HG03097 (cell line): Measurements from ENCODE around the gene PNCK.
"Not testable (repeated sequence)": the region's sequence is repeated elsewhere in the genome, so short reads cannot be mapped to it uniquely, and the experiment has no call there.

ENCODE experiments used
- ATAC-seq: cut with Tn5 transposase; IDR thresholded peaks from one replicate; pipeline ENCODE4 v1.9.1; 2021; ENCODE audit not compliant: unreplicated experiment, low FRiP score

PNCK gene

DNA sequence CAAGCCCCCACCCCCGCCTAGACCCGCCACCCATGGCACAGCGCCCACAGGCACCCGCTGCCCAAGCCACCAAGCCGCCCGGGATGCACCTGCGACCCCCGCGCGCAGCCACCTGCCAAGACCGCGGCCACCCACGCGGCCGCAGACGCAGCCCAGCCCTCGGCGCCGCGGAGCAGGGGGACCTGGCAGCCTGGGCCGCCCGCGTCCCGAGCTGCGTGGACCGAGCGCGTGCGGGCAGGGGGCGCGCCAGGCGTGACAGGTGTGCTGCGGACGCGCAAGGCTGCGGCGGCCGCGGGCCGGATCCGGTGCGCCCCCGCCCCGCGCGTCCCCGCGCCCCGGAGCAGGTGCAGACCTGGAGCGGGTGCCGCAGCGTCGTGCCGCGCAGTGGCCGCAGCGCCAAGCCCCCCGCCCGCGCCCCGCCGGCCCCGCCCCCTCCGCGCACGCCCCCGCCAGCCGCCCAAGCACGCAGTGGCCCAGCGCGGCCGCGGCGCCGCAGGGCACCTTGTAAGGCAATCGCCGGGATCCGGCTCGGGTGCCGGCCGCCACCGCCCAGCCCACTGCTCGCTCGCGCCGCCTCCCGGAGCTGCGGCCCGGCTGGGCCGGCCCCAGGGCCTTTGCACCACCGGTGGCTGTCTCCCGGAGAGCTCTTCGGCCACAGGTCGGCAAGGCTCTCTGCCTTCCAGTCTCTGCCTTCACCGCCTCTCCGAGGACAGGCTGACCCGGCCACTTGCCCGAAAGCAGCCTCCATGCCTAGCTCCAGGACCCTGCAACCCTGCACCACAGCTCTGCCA lies at the start of gene PNCK:
Gene PNCK (minus strand): TSS at position 386 of the 791 bp plus-strand sequence. CDS start 737 bp downstream, outside the sequence.
- no peak for ATAC-seq

DNA sequence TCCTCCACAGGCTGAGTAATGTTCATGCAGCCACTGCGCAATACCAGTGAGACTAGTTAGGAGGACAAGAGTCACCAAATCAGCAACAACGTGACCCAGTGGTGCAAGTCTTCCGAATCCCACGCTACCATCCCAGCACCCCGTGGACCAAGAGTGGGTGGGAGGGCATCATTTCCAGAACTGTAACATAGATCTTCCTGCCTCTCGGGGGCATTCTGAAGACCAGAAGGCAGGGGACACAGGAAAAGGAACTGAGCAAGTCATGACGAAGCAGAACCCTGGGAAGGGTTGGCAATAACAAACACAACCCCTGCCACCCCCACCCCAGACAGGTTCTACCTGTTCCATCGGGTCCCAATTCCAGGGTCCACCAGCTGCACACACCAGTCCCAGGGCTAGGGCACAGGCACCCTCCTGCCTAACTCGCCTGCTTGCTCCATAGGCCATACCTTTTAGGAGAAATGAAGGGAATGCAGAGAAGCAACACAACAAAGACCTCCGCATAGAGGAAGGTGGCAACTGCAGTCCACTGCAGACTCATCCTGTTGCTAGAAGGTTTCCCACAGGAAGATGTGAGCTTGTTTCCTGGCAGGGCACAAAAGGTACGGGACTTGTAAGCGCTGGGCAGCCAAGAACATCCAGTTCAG lies 49.2 kb upstream of the PNCK start:
- ATAC-seq, result no peak

DNA sequence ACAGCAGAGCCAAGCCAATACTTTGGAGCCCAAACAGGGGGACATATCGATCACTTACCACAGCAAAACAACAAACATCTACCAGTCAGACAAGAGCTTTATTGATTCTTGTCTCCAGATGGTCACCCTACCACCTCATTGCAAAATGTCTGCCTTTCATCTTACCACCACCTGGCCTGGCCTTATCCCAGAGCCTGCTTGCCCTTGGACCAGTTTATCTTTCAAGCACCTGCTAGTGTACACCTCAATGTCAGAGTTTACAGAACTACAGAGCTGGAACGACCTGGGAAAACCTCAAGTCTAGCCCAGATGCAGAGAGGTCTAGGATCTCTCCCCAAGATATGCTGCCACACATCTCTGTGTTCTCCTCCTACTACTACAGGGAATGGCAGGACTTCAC lies 46.1 kb upstream of the PNCK start:
- ATAC-seq, result no peak

DNA sequence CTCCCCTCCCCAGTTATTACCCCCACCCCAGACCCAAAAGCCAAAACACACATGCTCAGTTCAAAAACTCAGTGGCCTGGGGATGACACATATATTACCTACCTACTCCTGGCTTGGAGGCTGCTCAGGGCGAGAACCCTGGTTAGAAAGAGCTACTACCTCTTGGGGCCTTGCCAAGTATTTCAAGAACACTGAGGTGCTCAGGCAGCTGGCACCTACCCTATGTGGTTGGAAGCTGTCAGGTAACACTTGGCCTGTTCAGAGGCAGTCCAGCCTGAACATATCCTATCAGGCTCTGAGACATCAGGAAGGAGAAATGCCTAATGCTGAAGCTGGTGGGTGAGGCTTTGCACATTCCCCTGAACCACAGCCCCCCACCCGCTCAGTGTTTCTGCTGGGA lies 45.6 kb upstream of the PNCK start:
- no peak for ATAC-seq

DNA sequence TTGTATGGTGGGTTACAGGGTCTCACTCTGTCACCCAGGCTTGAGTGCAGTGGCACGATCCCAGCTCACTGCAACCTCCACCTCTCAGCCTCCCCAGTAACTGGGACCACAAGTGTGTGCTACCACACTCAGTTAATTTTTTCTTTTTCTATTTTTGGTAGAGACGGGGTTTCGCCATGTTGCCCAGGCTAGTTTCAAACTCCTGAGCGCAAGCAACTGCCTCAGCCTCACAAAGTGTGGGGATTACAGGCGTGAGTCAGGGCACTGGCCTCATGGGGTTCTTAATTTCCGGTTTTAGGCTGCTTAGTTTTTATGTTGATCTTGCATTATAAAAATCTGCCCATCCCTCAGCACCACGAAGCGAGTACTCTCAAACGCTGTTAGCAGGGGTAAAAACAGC lies 43.8 kb upstream of the PNCK start:
- no peak for ATAC-seq

DNA sequence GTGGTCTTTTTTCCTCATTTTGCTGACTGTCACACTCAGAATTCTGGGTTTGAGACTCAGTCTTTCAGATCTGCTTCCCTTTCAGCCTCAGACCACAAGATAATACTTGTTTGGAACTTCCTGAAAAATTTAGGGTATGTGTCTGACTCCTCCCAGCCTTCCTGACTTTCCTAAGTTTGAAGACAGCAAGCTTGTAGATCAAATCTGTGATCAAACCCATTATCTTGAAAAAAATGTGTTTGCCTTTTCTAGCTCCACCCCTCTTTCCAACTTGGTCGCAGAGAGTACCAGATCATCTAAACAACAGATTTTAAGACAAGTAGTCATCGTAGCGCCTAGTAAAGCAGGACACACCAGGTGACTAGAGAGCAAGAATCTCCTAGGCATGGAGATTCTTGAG lies 40.6 kb upstream of the PNCK start:
- ATAC-seq, result no peak

DNA sequence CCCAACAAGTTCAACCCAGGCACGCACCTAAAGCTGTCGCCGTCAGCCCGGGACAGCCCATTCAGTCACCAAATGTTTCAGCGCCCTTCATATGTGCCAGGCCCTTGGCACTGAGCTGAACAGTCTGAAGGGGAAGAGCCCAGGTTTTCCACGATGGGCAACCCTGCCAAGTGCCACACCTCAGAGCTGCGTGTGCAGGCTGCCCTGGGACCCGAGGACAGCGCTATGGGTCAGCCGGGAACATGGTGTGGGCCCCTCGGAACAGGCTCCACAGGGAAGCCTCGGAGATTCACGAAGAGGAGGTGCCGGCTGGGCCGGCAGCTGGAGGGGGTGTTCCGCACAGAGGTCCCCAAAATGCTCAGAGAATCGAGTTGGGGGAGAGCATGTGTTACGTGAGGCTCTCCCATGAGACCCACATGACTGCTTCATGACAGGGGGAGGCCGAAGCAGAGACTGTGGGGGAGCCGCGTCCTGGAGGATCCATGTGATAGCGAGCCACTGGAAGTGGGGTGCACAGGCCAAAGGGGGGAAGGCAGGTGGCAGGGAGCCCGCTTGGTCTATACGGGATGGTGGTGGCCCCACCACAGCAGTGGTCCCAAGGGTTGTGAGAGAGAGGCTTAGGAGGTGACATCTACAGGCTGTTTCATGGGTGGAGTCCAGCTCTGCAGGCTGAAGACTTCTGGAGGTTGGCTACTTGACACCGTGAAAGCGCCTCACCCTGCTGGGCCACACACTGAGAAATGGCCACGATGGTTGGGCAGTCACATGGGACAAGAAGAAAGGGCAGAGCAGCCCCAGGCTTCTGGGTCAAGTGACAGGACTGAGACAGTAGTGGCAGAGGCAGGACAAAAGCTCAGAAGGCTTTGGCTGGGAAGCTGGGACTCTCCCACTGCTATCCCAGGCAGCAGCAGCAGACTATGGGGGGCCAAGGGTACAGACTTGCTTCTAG lies 36.4 kb upstream of the PNCK start:
- ATAC-seq, result no peak

DNA sequence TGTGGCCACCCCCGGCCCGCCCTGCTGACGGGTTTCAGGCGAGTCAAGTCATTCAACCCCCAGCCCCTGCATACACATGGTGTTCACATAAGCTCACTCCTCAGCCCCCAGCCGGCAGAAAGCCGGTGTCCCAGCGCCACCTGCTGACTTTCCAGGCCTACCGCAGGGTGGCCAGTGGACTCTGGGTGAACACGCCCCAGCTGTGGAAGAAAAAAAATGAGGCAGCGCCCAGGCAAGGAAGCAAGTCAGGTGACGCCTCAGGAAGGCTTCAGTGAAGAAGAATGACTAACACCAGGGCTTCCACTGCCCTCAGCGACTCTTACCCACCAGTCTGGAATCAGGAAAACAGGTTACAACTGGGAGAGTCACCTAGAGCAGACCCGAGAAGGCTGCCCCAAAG lies 34.8 kb upstream of the PNCK start:
- no peak for ATAC-seq

DNA sequence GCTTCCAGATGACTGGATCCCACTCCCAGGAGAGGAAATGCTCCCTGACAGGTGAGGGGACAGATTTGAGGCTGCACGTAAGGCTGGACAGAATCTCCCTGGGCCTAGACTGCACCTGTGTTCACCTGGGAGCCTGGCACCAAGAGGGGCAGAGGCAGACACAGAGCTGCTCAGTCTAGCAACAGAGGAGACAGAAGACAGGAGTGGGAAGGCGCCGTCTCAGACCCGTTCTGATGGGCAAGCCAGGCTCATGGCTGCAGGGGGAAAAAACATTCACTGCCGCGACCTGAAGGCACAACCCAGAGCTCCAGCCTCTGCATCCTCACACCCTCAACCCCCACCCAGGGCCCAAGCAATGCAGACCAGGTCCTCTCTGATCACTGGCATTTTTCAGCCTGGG lies 33.8 kb upstream of the PNCK start:
- ATAC-seq, result no peak

DNA sequence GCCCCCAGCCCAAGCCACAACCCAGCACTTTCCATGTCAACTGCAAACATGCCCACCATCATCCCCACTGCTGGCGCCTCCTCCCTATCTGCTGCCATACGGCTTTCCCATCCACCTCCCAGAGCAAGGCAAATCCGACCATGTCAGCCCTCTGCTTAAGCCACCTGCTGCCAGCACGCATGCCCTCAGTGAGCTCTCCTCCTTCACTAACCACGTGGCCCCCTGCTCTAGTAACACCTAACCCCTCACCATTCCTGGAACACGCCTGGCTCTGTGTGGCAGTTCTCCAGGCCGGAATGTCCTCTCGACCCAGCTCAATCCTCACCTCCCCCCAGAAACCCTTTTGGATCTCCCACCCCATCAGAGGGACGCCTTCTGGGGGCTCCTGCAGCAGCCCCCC lies 33.2 kb upstream of the PNCK start:
- no peak for ATAC-seq

DNA sequence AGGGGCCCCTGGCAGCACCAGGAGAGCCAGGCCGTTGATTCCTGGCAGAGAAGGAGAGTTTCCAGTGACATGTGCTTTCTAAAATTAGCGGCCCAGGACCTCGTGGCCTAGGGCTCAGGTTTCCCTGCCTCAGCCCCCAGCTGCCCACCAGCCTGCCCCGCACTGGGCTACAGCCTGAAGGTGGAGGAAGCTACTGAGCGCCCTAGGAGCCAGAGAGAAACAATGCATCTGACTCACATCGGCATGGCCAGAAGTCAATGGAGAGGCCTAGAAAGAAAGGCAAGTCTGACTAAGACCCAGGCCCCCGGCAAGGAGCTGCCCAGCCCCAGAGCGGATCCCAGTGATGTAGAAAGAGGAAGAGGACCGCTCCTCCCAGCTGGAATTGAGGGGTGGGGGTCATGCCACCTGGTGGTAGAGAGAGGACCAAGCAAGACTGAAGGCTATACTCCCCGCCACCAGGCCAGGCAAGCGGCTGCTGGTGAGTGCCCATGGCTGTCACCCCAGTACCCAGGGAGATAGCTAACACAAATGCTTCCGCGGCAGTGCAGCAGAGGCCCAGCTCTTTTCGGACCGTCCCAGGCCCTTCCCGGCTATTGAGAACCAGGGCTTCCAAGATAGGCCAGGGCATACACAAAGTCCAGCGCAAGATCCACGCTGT lies 31.9 kb upstream of the PNCK start:
- ATAC-seq, result not testable (repeated sequence)

DNA sequence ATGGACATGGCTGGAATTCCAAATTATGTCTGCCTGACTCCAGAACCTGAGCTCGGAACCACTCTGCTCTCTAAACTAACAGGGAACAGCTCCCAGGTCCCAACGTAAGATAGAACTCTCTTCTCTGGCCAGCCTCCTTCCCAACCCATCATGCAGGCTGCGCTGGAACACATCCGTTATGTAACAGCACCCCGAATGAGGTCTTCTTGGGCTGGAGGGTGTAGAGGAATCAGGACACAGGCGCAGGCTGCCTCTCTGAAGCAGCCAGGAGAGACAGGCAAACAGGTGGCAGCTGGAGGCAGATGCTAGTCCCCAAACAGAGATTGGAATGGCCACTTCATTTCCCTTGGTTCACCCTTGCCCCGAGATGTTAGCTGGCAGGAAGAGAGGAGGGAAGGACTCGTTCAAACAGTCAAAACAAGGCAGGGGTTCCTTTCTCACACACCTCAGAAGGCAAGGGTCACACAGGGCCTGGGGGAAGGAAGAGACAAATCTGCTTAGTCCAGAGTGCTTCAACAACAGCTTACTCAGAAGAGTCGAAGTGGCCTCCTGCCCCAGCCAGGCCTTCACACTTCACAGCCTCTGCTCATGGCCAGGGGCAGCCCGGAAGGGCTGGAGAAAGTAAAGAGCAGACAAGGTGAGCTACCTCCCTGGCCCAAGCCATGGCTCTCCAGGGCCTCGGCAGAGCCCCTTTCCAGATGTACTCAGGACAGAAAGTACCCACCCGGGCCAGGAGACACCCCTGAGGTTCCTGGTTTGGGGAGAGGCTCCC lies 31.2 kb upstream of the PNCK start:
- not testable (repeated sequence) for ATAC-seq

DNA sequence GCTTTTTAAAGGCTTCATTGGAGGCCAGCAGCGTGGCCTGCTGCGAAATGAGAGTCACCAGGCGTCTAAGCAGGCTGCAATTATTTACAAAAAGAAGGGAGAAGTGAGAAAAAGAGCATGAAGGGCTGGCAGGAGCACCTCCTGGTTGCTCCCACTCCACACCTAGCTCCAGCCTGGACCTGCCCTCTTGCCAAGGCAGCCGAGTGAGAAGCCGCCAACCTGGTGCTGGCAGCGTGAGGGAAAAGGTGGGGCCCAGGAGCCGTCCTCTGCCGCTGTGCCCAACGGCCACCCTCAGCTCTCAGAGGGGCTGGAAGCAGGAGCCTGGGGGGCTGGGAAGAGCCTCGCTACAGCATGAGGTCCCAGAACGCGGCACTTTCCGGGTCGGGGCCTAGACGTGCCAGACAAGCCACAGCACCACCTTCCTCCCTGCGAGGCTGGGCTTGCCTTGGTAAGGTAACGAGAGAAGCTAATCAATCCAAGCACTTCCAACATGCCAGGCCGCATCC lies 30.5 kb upstream of the PNCK start:
- ATAC-seq, result no peak

DNA sequence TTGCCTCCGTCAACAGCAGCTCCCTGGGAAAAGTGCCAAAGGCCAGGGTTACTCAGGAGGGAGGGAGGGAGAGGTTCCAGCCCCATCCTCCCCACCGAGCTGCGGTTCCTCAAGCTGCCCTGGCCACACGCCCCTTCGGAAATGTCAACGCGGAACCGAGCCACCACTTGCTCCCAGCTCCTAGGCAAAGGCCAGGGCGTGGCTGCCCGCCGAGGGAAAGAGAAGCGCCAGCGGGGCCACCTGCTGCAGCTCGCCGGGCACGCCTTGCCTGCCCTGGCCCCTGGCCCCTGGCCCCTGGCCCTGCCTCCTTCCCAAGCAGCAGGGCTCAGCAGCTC lies 29.4 kb upstream of the PNCK start:
- ATAC-seq, result no peak

DNA sequence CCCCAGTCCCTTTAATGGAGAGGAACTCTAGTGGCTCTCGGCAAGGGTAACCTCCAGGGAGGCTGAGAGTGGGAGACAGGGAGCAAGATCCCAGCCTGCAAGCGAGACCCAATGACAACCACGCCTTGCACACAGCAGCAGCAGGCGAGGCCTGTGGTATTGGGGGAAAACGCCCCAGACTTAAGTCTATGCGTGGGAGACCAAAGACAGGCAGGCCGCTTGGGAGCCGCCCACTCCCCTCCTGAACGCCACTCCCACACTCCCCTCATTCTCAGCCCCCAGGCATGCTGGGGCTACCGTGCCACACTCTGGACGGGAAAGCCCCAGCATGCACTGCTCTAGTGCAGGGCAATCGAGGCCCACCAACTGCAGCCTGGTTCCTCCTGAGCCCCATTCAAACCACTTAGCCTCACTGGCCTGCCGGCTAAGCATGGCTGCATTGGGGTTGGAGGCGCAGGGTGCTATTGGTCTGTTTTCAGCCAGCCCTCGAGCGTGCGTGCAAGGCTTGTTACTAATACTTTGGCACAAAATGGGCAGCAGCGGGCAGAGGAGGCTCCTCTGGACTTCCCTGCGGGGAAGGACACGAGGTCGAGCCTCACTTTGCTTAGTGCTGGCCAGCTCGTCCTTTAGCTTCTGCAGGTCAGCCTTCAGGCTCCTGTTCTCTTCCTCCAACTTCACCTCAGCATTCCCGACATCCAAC lies 28.9 kb upstream of the PNCK start:
- no peak for ATAC-seq

DNA sequence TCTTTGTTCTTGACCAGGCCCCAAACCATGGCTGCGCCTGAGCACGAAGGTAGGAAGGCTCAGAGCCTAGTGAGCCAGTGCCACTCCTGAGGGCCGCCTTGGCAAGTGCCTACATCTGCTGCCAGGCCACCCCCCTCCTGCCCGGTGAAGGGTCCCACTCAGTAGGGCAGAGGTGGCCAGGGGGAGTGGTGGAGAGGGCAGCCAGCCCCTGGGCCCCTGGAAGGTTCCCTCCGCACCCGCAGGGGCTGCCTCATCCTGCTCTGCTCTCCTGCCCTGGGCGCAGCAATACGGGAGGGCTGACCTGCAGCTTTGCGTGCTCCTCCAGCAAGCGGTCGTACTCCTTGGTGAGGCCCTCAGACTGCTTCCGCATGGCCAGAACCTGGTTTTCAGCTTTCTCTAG lies 28.1 kb upstream of the PNCK start:
- no peak for ATAC-seq

DNA sequence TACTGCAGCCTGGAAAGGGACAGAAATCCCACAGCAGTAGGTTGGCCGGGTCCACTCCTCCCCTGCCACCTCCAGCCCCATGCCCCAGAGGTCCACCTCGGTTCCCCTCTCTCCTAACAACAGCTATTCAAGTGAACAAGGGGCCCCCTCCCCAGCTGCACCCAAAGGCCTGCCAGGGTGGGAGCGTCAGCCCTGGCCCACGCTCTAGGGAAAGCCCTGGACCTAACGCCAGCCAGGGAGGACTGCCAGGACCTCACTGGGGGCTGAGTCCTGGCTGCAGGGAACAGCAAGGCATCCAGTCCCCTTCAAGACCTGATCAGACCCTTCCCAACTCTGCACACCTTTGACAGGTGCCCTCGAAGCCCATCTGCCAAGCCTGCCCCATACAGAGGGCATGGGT lies 27.4 kb upstream of the PNCK start:
- ATAC-seq, result no peak

DNA sequence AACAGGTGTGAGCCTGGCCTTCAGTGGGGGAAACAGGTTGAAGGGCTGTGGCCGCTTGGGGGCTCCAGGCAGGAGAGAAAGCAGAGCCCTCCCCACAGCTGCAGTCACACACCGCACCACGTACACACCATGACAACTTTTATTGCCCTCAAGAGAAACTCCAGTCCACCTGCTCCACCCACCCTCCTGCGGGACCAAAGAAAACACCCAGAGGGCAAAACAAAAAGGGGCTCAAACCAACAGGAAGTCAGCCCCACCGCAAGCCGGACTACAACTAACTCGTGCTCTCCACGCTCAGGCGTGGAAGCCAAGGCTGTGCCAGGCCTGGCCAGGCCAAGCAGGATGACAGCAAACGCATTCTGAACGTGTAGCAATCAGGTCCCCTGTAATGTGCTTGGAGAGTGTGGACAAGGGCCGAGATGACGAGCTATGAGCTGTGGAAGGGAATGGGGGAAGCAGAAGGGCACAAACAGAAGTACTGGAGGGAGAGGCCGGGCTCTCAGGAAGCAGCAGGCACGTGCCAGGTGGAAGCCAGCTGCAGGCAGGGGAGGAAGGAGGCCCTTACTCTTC lies 26.8 kb upstream of the PNCK start:
- ATAC-seq, result no peak

DNA sequence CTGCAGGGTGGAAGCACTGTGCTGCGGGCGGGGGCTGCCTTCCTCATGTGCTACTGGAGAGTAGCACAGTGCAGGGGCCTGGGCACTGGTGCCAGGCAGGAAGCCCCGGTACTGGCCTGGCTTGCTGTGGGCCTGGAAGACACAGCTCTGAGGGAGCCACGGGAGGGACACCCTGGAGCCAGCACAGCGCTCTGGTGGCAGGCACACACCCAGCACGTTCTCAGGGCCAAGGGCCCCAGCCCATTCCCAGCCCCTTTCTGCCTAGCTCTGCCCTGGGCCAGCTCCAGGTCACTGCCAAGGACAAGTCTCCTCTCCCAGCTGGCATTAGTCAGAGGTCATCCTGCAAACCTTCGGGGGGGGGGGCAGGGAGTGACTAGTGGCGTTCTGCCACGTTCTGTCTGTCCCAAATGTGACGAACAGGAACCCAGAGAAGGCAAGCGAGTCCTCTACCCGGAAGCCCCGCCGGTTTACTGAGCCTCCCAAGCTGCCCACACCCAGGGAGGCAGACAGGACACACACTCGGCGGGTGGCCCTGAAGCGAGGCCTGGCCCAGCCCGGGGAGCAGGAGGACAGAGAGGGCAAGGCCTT lies 26.3 kb upstream of the PNCK start:
- ATAC-seq, result not testable (repeated sequence)
